HG02571 (cell line): Measurements from ENCODE around the gene ARF3.
"Not testable (repeated sequence)": the region's sequence is repeated elsewhere in the genome, so short reads cannot be mapped to it uniquely, and the experiment has no call there.

Experiments
- ATAC-seq: cut with Tn5 transposase; IDR thresholded peaks from one replicate; pipeline ENCODE4 v1.9.1; 2021; ENCODE audit warnings: mild to moderate bottlenecking, moderate library complexity; ENCODE audit not compliant: unreplicated experiment

ARF3 gene

DNA sequence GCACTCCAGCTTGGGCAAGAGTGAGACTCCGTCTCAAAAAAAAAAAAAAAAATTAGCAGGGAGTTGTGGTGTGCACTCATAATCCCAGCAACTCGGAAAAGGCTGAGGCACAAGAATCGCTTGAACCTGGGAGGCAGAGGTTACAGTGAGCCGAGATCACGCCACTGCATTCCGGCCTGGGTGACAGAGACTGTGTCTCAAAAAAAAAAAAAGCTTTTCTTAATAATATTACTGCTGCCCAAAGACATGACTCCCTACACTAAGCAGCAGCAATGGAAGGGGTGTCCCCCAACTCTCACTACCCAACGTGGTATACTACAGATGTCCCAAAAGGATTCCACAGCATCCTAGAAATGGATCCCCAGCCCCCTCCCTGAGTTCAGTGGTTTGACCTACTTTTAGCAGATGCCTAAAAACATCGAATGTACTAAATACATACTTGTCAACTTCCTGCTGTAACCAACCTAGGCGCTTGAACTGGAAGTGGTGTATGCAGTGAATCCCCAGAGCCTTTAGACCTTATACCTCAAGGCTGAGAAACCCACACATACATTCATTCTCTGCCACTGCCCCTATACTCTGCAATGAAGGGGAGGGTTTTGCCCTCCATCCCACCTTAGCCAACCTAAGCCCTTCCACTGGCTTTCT, 23.5 kb downstream of the ARF3 start:
- ATAC-seq, result no peak

DNA sequence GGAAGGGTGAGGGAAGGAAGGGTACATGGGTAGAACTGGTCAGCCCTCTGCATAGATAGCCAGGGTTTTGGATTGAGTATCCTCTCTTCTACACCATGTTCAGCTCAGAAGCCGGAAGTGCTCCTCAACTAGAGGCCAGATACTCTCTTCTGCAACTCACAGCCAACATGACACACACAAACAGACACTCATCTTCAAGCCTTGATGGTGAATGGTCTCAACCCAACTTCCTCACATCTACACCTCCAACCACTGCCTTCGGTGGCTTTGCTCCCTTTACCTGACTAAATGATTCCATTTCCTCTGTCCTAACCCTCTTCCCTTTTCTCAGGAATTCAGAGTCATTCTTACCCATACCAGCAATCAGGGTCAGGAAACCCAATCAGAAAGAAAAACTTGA, 24.4 kb downstream of the ARF3 start:
- ATAC-seq, result no peak

DNA sequence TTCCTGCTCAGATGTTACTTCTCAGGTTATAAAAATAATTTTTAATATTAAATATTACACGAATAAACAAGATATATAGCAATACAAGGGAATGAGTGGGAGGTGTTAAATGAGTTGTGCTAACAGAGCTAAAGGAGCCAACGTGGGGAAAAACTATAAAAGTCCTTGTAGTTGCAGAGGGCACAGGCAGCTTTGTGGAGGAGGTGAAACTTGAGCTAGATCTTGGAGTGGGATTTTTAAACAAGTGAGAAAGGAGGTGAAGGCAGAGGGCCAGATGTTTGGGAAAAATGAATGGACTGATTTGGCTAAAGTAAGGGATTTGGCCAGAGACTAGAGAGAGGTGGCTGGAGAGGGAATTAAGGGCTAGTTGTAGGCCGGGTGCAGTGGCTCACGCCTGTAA, 26.8 kb downstream of the ARF3 start:
- ATAC-seq, result no peak

DNA sequence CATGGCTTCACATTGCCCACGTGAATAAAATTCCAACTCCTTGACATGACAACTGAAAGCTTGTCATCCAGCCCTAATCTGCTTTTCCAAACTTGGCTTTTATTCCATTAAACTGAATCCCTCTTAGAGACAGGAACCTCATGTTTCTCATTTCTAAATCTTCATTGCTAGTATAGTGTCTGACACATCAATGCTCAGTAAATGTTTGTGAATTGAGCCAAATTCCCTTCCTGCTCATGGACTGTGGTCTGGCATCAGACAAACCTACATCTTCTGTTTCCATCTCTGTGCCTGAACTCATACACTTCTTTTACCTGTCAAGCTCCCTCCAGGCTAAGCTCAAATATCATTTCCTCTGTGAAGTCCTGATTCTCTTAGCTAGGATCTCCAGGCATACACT, 27.7 kb downstream of the ARF3 start:
- no peak for ATAC-seq

DNA sequence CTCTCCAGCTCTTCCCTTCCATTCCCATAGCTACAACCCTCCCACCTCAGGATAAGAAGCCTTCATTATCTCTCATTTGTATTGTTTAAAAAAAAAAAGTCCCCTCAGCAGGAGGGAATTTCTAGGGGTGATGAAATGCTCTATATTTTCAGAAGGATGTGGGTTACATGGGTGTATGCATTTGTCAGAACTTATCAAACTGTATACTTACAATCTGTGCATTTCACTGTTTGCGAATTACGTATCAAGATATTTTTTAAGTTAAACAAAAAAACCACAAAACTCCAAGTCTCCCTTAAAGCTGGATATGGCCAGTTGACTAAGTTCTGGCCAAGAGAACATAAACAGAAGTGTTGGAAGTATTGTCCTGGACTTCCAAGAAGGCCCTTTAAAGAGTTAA, 30.0 kb downstream of the ARF3 start:
- ATAC-seq, result no peak

DNA sequence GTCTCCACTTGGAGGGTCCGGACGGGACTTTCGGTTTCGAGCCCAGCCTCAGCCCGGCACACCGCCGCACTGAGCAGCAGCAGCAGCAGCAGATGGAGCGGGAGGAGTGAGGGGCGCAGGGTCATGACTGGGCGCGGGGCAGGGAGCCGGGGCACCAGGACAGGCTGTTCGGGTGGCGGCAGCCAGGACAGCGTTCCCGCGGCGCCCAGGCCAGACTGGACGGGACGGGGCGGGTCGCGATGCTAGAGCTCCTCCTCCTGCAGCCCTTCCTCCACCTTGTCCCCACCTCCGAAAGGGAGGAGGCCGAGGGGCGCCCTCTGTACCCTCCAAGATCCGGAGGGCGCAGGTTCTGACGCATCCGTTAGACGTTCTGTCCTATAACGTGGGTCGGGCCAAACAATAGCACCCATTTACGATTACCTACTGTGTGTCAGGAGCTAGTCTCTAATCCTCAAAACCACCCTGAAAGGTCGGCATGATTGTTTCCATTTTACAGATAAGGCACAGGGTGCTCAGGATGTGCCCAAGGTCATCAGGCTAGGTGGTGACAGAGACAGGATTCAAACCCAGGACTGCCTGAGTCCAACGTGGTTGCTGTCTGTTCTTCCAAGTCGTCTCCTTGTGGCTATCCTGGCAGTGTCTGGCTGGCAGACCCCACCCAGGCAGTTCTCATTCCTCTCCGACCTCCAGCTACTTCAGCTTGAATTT, 31.8 kb downstream of the ARF3 start, which contains the start of gene FKBP11:
Gene FKBP11 (minus strand): TSS at position 189 of the 708 bp plus-strand sequence. CDS start 64 bp downstream, at position 125.
- ATAC-seq, result peak; percentile 76

DNA sequence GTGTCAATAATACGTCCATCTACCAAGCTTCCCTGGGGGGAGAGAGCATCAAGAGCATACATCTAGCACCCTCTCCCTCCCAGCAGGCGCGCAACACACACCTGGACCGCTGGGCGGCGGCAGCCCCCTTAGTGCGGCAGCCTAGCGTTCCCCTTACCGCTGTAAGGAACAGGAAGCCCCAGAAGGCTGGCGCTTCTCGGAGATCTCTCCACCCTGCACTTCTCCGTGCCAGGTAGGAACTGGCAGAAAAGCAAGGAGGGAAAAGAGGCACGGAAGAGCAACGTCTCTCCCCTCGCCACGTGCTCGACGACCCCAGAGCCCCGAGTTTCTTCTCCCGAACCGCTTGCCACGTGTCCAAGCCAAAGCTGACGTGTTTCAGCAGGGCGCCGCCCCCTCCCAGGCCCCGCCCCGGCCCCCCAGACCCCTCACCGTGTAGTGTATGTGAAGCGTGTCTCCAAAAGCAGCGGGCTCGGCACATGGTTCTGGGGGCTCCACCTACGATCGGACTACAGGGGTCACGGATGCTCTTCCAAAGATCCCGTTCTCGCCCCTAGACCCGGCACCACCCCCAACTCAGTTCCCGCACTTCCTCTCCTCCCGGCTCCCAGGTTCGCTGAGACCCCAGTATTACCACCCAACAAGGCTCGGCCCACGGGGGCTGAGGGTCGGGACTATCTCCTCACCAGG, 32.5 kb downstream of the ARF3 start:
- peak; percentile 61 for ATAC-seq

DNA sequence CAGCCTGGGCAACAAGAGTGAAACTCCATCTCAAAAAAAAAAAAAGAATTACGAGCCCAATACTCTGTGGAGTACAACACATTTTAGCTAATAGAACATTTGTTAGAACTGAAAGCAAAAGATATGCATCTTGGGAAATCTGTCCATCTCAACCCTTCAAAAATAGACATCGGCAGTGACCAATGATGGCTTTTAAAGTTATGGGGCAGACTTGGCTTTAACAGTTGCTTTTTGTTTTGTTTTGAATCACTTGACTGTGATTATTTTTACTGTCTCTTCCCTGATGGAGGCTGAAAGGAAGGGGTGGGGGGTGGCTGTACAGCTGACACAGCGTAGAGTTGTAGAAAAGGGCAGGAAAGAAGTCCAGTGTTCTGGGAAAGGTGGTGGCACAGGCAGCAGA, 34.2 kb downstream of the ARF3 start:
- ATAC-seq, result no peak

DNA sequence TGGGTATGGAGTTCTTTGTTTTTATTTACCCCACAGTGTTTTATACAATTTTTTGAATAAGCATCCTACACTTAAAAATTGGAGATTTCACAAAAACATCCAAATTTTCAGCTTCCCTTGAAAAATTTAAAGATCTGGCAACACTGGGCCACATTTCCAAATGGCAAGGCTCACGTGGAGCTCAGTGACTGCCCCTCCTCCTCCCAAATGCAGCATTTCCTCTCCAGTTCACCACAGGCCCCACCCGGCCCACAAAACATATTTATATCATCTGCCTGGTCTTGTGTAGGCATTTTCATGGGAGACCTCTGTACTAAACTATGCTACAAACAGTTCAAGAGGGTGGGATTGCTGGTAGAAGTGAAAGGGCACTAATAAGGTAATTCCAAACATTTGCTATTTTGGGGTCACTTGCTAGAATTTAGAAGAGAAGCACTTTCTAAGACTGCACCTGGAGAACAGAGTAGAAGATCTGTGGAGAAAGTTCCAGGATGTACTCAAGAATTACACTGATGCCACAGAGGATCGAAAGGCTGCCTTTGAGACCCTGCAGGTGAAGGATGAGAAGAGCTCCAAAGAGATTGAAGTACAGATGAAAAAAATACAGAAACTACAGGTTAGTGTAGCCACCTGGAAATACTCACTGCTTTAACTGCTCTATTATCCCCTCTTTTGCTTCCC, 39.3 kb downstream of the ARF3 start:
- no peak for ATAC-seq

DNA sequence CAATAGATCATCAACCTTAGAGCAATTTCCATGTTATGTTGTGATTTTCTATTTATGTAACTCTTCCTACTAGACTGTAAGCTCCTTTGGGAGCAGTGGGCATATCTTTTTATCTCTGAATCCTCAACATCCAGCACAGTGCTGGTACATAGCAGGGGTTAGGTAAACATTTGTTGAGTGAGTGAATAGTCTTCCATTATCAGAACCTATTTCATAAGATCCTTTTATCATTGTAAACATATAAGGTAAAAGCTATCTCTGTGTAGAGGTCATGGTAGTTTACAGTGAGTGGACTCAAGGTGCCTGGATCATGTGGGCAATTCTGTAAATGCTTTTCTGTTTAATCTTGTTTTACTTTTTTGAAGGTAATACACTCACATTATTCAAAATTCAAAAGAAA, 47.1 kb downstream of the ARF3 start:
- no peak for ATAC-seq

DNA sequence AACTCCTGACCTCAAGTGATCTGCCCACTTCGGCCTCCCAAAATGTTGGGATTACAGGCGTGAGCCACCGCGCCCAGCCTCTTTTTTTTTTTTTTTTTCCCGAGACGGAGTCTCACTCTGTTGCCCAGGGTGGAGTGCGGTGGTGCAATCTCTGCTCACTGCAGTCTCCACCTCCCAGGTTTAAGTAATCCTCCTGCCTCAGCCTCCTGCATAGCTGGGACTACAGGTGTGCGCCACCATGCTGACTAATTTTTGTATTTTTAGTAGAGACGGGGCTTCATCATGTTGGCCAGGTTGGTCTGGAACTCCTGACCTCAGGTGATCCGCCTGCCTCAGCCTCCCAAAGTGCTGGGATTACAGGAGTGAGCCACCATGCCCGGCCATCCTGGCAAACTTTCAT, 47.6 kb downstream of the ARF3 start:
- ATAC-seq, result not testable (repeated sequence)

DNA sequence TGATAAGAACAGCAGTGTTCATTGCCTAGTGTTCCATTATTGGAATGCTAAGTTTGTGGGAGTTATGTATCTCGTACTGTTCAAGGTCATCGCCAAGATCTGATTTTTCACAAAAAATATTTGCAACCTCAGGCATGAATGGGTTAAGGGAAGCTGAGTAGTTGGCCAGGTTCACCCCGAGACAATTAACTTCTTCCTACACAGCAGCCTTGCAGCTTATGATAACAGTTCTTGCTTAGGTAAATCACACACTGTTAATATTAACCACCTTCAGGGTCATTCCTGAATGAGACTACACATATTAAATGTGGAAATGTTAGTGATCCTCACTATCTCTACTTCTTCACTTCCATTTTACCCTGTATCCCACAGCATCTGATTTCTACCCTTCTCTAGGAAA, 50.0 kb downstream of the ARF3 start:
- no peak for ATAC-seq

DNA sequence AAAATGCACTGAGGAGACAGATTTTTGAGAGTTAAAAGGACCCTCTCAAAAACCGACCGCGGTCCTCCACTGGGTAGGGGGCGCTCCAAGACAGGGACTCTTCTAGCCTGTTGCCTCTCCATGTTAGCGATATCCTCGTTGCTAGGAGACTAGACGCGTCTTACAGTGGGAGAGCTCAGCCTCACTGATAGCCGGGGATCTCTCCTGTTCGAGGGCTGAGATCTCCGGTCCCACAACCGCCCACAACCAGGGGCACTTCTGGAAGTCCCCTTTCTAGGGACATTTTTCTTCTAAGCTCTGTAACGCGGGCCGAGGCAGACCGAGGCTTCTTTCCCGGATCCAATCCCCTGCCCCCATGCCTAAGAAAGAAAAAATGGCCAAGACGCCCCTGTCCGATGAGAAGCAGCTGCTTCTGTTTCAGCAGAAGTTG, 53.3 kb downstream of the ARF3 start:
- peak; percentile 62 for ATAC-seq

DNA sequence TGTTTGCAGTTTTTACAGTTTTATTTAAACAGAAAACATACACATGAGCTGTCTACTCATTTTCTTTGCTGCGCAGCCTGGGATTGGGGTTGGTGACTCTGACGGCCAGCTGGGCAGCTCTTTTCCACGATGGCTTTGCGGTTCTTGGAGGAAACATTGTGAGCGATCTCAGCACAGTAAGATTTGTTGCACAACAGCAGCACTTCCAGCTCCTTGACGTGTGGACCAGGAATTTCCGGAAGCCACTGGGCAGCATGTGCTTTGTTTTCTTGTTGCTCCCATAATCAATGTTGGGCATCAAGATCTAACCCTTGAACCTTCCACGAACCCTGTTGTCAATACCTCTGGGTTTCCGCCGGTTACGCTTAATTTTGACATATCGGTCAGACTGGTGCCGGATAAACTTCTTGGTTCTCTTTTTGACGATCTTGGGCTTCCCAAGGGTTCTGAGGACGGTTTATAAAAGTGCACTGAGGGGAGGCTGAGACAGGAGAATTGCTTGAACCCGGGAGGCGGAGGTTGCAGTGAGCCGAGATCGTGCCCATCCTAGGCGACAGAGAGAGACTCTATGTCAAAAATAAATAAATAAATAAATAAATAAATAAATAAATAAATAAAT, 53.8 kb downstream of the ARF3 start:
- ATAC-seq, result no peak

DNA sequence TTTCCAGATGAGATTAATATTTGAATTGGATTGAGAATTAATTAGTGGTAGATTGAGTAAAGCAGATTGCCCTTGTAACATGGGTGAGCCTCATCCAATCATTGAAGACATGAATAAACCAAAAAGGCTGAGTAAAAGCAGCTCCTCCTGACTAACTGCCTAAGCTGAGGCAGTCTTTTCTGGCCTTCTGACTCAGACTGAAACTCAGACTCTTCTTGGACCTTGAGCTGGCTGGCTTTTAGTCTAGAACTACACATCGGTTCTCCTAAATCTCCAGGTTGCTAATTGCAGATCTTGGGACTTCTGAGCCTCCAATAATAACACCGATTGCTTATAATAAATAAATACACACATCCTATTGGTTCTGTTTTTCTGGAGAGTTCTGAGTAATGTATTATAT, 56.0 kb downstream of the ARF3 start:
- ATAC-seq, result no peak

DNA sequence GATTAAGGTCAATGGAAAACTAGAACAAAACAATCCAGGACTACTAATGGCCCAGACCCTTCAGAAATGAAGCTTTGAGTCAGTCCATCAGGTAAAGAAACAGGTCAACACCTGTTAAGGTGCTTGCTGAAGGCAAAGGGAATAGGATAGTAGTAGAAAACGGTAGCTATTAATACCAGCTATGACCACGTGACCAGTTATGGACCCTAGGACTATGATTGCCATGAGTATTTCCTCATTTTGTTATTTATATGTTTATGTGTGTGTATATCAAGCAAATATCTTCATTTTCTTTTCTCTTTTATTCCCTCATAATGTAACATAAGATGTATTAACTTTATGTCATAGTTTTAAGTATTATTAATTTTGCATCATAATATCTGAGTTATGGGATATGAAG, 57.6 kb downstream of the ARF3 start:
- ATAC-seq, result no peak

DNA sequence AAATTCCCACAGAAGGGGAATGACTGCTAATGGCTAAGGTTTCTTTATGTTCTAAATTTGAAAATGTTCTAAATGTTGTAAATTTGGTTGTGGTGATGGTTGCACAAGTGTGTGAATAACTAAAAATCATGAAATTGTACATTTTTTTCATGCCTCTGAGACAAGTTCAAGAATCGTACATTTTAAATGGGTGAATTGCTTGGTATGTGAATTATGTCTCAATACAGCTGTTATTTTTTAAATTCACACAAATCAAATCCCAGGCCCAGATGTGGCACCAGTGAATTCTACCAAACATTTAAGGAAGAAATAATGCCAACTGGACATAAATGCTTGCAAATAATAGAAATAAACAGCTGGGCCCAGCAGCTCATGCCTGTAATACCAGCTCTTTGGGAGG, 63.0 kb downstream of the ARF3 start:
- no peak for ATAC-seq

DNA sequence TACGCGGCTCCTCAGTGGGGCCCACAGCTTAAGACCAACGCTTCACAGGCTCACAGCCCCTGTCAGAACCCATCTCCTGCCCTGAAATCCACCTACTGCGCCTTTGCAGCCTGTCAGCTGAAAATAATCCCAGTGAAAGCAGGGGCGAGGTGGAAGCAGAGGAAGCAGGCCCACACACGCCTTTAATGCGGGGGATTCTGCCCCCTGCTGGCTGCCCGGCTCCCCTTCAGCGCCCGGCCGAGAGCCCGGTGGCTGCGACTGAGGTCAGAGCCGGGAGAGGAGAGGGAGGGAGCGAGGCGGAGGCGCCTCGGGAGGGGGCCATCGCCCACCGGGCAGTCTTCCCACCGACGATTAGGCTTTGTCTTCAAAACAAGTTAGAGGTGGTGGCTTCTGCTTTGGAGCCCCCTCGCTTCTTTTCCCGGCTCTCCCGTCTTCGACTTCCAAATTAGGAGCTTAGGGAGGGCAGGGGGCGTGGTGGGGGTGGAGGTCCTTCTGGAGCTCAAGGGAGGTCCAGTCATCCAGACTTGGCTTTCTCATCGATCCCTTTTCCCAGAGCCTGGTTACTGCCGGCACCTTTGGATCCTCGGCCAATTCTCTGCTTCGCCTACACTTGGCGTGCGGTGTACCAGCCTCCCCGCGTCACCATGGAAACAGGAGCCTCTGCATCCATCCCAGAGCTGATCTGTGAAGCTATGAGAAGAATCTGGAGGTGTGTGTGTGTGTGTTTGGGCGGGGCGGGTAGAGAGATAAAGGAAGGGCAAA, 66.4 kb downstream of the ARF3 start:
- peak; percentile 79 for ATAC-seq

DNA sequence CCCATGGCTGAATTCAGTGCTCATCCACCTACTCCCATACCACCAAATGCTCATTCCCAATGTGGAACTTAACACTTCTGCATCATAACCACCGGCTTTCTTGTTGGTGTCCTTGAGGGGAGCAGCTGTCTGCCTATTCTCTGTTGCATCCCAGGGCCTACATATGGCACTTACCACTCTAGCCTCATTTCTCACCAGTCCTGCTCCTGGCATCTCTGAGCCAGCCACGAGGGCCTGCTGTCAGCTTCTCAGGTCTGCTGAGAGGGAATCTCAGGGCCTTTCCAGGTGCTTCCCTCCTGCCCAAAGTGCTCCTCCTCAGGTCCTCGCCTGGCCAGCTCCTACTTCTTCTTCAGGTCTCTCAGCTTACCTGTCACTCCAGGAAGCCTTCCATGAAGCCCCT, 67.6 kb downstream of the ARF3 start:
- ATAC-seq, result no peak
